IMR-90 (cell line): Measurements from ENCODE around the gene NUCB2. TPM values are rescaled to one million over a fixed set of nuclear protein-coding genes. Genes with fewer than 3 reads are reported as not detected.

Experiments
- ATAC-seq: fragments of 200-7000 bp; cut with Tn5 transposase; 2 replicates; pipeline ENCODE4 v1.9.1; 2020; ENCODE audit warnings: low read depth, mild to moderate bottlenecking, moderate library complexity
- BruUV-seq: library from RNA; stranded (reverse); fragments of 400-500 nt; replicated peaks from 2 replicates; lab custom pipeline; 2021; lab: Mats Ljungman, UMichigan
- CTCF ChIA-PET: fragments of 300-600 bp; formaldehyde crosslinking; extraction: SDS; loops from one replicate; lab custom pipeline; 2021; ENCODE audit warnings: antibody characterized with exemption; lab: Yijun Ruan, JAX
- POLR2A ChIA-PET: fragments of 300-600 bp; sonication (Branson Sonifier 250); formaldehyde crosslinking; loops from one replicate; lab custom pipeline; 2022; ENCODE audit warnings: antibody characterized with exemption; ENCODE audit not compliant: unreplicated experiment; lab: Charles Lee
- DNase-seq: peaks from one replicate; pipeline ENCODE4 v3.0.0; 2013
- H2AFZ ChIP-seq: replicated peaks from 2 replicates; pipeline ENCODE3; 2013; ENCODE audit warnings: low read length, mild to moderate bottlenecking; ENCODE audit not compliant: poor library complexity
- H2AK5ac ChIP-seq: 2 replicates; pipeline ENCODE4 v1.6.1; 2013; ENCODE audit warnings: low read depth, low read length, inconsistent platforms
- H2AK9ac ChIP-seq: replicated peaks from 2 replicates; pipeline ENCODE3; 2013; ENCODE audit warnings: mild to moderate bottlenecking, low read depth, low read length, moderate library complexity; ENCODE audit not compliant: poor library complexity
- H2BK120ac ChIP-seq: 2 replicates; pipeline ENCODE4 v1.6.1; 2013; ENCODE audit warnings: low read depth, low read length, inconsistent platforms
- H2BK15ac ChIP-seq: 3 replicates; pipeline ENCODE4 v1.6.1; 2013; ENCODE audit warnings: low read depth, low read length, inconsistent platforms
- H2BK20ac ChIP-seq: 2 replicates; pipeline ENCODE4 v1.6.1; 2013; ENCODE audit warnings: low read depth, mild to moderate bottlenecking, inconsistent platforms, low read length, moderate library complexity
- H2BK5ac ChIP-seq: 2 replicates; pipeline ENCODE4 v1.6.1; 2013; ENCODE audit warnings: mild to moderate bottlenecking, low read depth, low read length, inconsistent platforms; ENCODE audit not compliant: poor library complexity, severe bottlenecking
- H3K14ac ChIP-seq: replicated peaks from 2 replicates; pipeline ENCODE4 v1.6.1; 2013; ENCODE audit warnings: low read depth, low read length, inconsistent platforms
- H3K18ac ChIP-seq: 2 replicates; pipeline ENCODE4 v1.6.1; 2013; ENCODE audit warnings: low read depth, low read length, control low read depth
- H3K23ac ChIP-seq: 2 replicates; pipeline ENCODE4 v1.6.1; 2013; ENCODE audit warnings: low read depth, low read length, inconsistent platforms
- H3K27ac ChIP-seq: 2 replicates; pipeline ENCODE4 v1.5.1; 2013; ENCODE audit warnings: mild to moderate bottlenecking, control low read depth, low read length; ENCODE audit not compliant: insufficient read depth
- H3K27me3 ChIP-seq: 2 replicates; pipeline ENCODE4 v1.6.1; 2013; ENCODE audit warnings: low read length; ENCODE audit not compliant: control insufficient read depth, insufficient read depth
- H3K36me3 ChIP-seq: 2 replicates; pipeline ENCODE4 v1.6.1; 2013; ENCODE audit warnings: low read length, mixed read lengths; ENCODE audit not compliant: control insufficient read depth, insufficient read depth
- H3K4ac ChIP-seq: 2 replicates; pipeline ENCODE4 v1.6.1; 2013; ENCODE audit warnings: low read depth, low read length, inconsistent platforms
- H3K4me1 ChIP-seq: 2 replicates; pipeline ENCODE4 v1.6.1; 2013; ENCODE audit warnings: low read length, mixed read lengths; ENCODE audit not compliant: control insufficient read depth, insufficient read depth
- H3K4me2 ChIP-seq: 2 replicates; pipeline ENCODE4 v1.6.1; 2013; ENCODE audit warnings: low read depth, mild to moderate bottlenecking, control low read depth, low read length, moderate library complexity
- H3K4me3 ChIP-seq: 2 replicates; pipeline ENCODE4 v1.5.1; 2013; ENCODE audit warnings: low read depth, mild to moderate bottlenecking, control low read depth, low read length, moderate library complexity; ENCODE audit not compliant: insufficient read depth
- H3K56ac ChIP-seq: 2 replicates; pipeline ENCODE4 v1.6.1; 2013; ENCODE audit warnings: low read length, inconsistent platforms; ENCODE audit not compliant: insufficient read depth; ENCODE audit errors: extremely low read depth
- H3K79me1 ChIP-seq, 2 experiments: 2 replicates each; pipeline ENCODE4 v1.6.1; 2013; ENCODE audit warnings: low read length in 2 of 2, inconsistent platforms in 1 of 2, low read depth in 1 of 2
- H3K9ac ChIP-seq: 2 replicates; pipeline ENCODE4 v1.6.1; 2013; ENCODE audit warnings: low read depth, low read length, control low read depth
- H3K9me1 ChIP-seq: 2 replicates; pipeline ENCODE4 v1.6.1; 2013; ENCODE audit warnings: low read length, inconsistent platforms; ENCODE audit not compliant: insufficient read depth
- H3K9me3 ChIP-seq: 2 replicates; pipeline ENCODE4 v1.6.1; 2013; ENCODE audit warnings: low read length; ENCODE audit not compliant: control insufficient read depth, insufficient read depth
- H4K20me1 ChIP-seq: 2 replicates; pipeline ENCODE4 v1.6.1; 2013; ENCODE audit warnings: low read length, inconsistent platforms; ENCODE audit not compliant: insufficient read depth
- H4K5ac ChIP-seq: 2 replicates; pipeline ENCODE4 v1.6.1; 2013; ENCODE audit warnings: mild to moderate bottlenecking, low read depth, low read length, control low read depth
- H4K8ac ChIP-seq, 2 experiments: 2 replicates each; pipeline ENCODE4 v1.6.1; 2013; ENCODE audit warnings: low read depth in 2 of 2, low read length in 2 of 2, control low read depth in 1 of 2, inconsistent platforms in 1 of 2
- H4K91ac ChIP-seq: 2 replicates; pipeline ENCODE4 v1.6.1; 2013; ENCODE audit warnings: low read depth, low read length, inconsistent platforms; ENCODE audit not compliant: insufficient read depth
- BHLHE40 ChIP-seq: fragments of 150-350 bp; IDR thresholded peaks from 2 replicates; pipeline ENCODE4 v1.6.1; 2016; ENCODE audit warnings: mild to moderate bottlenecking, low read depth, low read length
- CEBPB ChIP-seq: IDR thresholded peaks from 2 replicates; pipeline ENCODE4 v1.6.1; 2012; ENCODE audit warnings: low read depth, low read length, improper control_type of control experiment
- CHD1 ChIP-seq: IDR thresholded peaks from 2 replicates; pipeline ENCODE4 v1.6.1; 2012; ENCODE audit warnings: low read depth, low read length, improper control_type of control experiment
- CTCF ChIP-seq: conservative IDR thresholded peaks from 2 replicates; pipeline ENCODE4 v1.5.1; 2012; ENCODE audit warnings: mild to moderate bottlenecking, low read depth, low read length, improper control_type of control experiment
- FOS ChIP-seq: fragments of 150-350 bp; IDR thresholded peaks from 2 replicates; pipeline ENCODE4 v1.6.1; 2016; ENCODE audit warnings: low read depth, low read length
- MAFK ChIP-seq: IDR thresholded peaks from 2 replicates; pipeline ENCODE4 v1.6.1; 2012; ENCODE audit warnings: low read depth, low read length, improper control_type of control experiment
- MXI1 ChIP-seq: IDR thresholded peaks from 2 replicates; pipeline ENCODE4 v1.6.1; 2012; ENCODE audit warnings: low read depth, mild to moderate bottlenecking, low read length, moderate library complexity, borderline replicate concordance
- NFE2L2 ChIP-seq: fragments of 150-350 bp; IDR thresholded peaks from 2 replicates; pipeline ENCODE4 v1.6.1; 2016; ENCODE audit warnings: low read depth, mild to moderate bottlenecking, low read length
- POLR2A ChIP-seq: IDR thresholded peaks from 2 replicates; pipeline ENCODE4 v1.6.1; 2012; ENCODE audit warnings: mild to moderate bottlenecking, low read depth, low read length
- RAD21 ChIP-seq: IDR thresholded peaks from 2 replicates; pipeline ENCODE4 v1.6.1; 2012; ENCODE audit warnings: low read length, improper control_type of control experiment
- RCOR1 ChIP-seq: IDR thresholded peaks from 2 replicates; pipeline ENCODE4 v1.6.1; 2012; ENCODE audit warnings: mild to moderate bottlenecking, low read length, improper control_type of control experiment; ENCODE audit not compliant: insufficient replicate concordance
- RFX5 ChIP-seq: IDR thresholded peaks from 2 replicates; pipeline ENCODE4 v1.8.0; 2012; ENCODE audit warnings: low read depth, mild to moderate bottlenecking, low read length, moderate library complexity
- WGBS, 2 experiments: methylation state at CpG; one replicate each; pipeline versions ENCODE4 v1.1.5 to v1.1.7; 2013; ENCODE audit warnings: missing lambda C conversion rate in 2 of 2; ENCODE audit not compliant: insufficient read length in 1 of 2; ENCODE audit errors: extremely low coverage in 2 of 2; 5-methylcytosine and 5-hydroxymethylcytosine counted together
- dilution Hi-C: fragments of 300-500 bp; cut with HindIII; formaldehyde crosslinking; loops from one replicate; pipeline ENCODE4 v1.14.3; 2018; ENCODE audit warnings: low sequenced_read_pairs; ENCODE audit not compliant: unreplicated experiment
- in situ Hi-C: fragments of 300-500 bp; cut with MboI; formaldehyde crosslinking; loops from 3 replicates; pipeline ENCODE4 v1.14.3; 2019; ENCODE audit warnings: low sequenced_read_pairs, inconsistent platforms, mixed read lengths
- intact Hi-C: fragments of 100-400 bp; cut with micrococcal nuclease; formaldehyde crosslinking; loops from 2 replicates; pipeline ENCODE4 v1.10.0; 2022
- polyA plus RNA-seq, 3 experiments: library from polyadenylated mRNA; depleted of rRNA; stranded (reverse); fragments of >200 nt; gene quantifications; 2 replicates each; pipeline ENCODE4 v1.2.3, GENCODE V29; 2012; ENCODE audit warnings: low replicate concordance in 1 of 3
- total RNA-seq: library from RNA; depleted of rRNA; stranded (reverse); fragments of >200 nt; gene quantifications from 2 replicates; pipeline ENCODE4 v1.2.3, GENCODE V29; 2012
- TF ChIP-seq, protein P1 (sequence below): fragments of 150-350 bp; IDR thresholded peaks from 2 replicates; pipeline ENCODE4 v1.6.1; 2016; ENCODE audit warnings: low read depth, mild to moderate bottlenecking, low read length, moderate library complexity, borderline replicate concordance

Gene NUCB2
- total and polyA plus RNA-seq, 2 of the 4 experiments (the other 2 are of a cell fraction) = 52.7 to 55.4 TPM

- H4K8ac ChIP-seq = no peak overlapping the region
- H3K4ac ChIP-seq = no peak overlapping the region
- H4K20me1 ChIP-seq = no peaks in the 10 kb centered on the region
- H3K56ac ChIP-seq = no peak overlapping the region
- H2BK5ac ChIP-seq = no peak overlapping the region
- CTCF ChIA-PET = no interaction called here
- no peaks in the 10 kb centered on the region for H3K36me3 ChIP-seq
- dilution Hi-C loops (no loop called here), intact Hi-C loops (no loop called here), in situ Hi-C loops (no loop called here)
- no peak overlapping the region for H3K18ac ChIP-seq
- H4K5ac ChIP-seq = no peak overlapping the region
- no peaks in the 10 kb centered on the region for H3K9me3 ChIP-seq
- ATAC-seq (no peak), DNase-seq (peak; percentile 33)
- H3K4me3 ChIP-seq = no peak overlapping the region
- H3K4me2 ChIP-seq = no peak overlapping the region
- H4K91ac ChIP-seq = no peak overlapping the region
- TF ChIP-seq, protein P1, sequence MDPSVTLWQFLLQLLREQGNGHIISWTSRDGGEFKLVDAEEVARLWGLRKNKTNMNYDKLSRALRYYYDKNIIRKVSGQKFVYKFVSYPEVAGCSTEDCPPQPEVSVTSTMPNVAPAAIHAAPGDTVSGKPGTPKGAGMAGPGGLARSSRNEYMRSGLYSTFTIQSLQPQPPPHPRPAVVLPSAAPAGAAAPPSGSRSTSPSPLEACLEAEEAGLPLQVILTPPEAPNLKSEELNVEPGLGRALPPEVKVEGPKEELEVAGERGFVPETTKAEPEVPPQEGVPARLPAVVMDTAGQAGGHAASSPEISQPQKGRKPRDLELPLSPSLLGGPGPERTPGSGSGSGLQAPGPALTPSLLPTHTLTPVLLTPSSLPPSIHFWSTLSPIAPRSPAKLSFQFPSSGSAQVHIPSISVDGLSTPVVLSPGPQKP = no peak
- no peak for TF ChIP-seq POLR2A
- TF ChIP-seq RFX5 = no peak
- TF ChIP-seq NFE2L2 = no peak
- no peak for TF ChIP-seq MAFK
- no peak for TF ChIP-seq RAD21
- TF ChIP-seq MXI1 = no peak
- TF ChIP-seq CHD1 = no peak
- no peak for TF ChIP-seq FOS
- no peak for TF ChIP-seq CTCF
- TF ChIP-seq BHLHE40 = no peak
- TF ChIP-seq RCOR1 = no peak
- no peak for TF ChIP-seq CEBPB
- H3K27ac ChIP-seq = no peak overlapping the region
- 100% methylated on average over 1 of the region's 5 CpGs; no CpG with 5 or more reads in 1 of the 2 experiments for WGBS, 2 experiments
- no peak overlapping the region for H2BK120ac ChIP-seq
- H2AFZ ChIP-seq = no peak overlapping the region
- H3K14ac ChIP-seq = no peak overlapping the region
- no peak overlapping the region for H3K23ac ChIP-seq
- no peak overlapping the region for H2AK9ac ChIP-seq
- H3K27me3 ChIP-seq = no peaks in the 10 kb centered on the region; the same call in 1 of the 2 replicates
- peaks cover 2% of the 10 kb centered on the region; the same call in 1 of the 2 replicates for H3K4me1 ChIP-seq
- no peak overlapping the region for H2BK15ac ChIP-seq
- H2BK20ac ChIP-seq = no peak overlapping the region
- H2AK5ac ChIP-seq = no peak overlapping the region
- no TSS peak for BruUV-seq
- H3K9me1 ChIP-seq = no peaks in the 10 kb centered on the region
- no peaks in the 10 kb centered on the region for H3K79me1 ChIP-seq
- POLR2A ChIA-PET = interaction anchor here (0.6 to 0.7 kb wide), 2 partner anchors 10 to 117 kb away, joined by 3 to 5 read pairs; no protein-coding TSS in a partner anchor
- H3K9ac ChIP-seq = no peak overlapping the region
Measured at GRCh38 chr11:17267576-17267975, 9.0 kb upstream of the NUCB2 start.
